Right kidney (tissue), 9 donors: ENCODE measurements around the gene RNF113A.
"Not testable (repeated sequence)": the region's sequence is repeated elsewhere in the genome, so short reads cannot be mapped to it uniquely, and the experiment has no call there.

Experiments
- DNase-seq: peaks from one replicate; pipeline ENCODE4 v3.0.0-alpha.2; 2016
- long read RNA-seq, 8 donors: transcript quantifications; one replicate each; lab custom pipeline, GENCODE V29; 2026

Gene RNF113A
- long read RNA-seq, donor 1, transcript RNF113A-201 (1 exons, 1,353 nt): major isoform, 23 of 23 reads
- long read RNA-seq, donor 1, partial matches to known transcripts: 0 of 23 reads
- long read RNA-seq, donor 1, other reads (novel, unspliced or antisense): 0 of 23 reads
- long read RNA-seq, donor 2, transcript RNF113A-201 (1 exons, 1,353 nt): major isoform, 10 of 10 reads
- long read RNA-seq, donor 2, partial matches to known transcripts: 0 of 10 reads
- long read RNA-seq, donor 2, other reads (novel, unspliced or antisense): 0 of 10 reads
- long read RNA-seq, donor 3, transcript RNF113A-201 (1 exons, 1,353 nt): major isoform, 6 of 6 reads
- long read RNA-seq, donor 3, partial matches to known transcripts: 0 of 6 reads
- long read RNA-seq, donor 3, other reads (novel, unspliced or antisense): 0 of 6 reads
- long read RNA-seq, donor 4, transcript RNF113A-201 (1 exons, 1,353 nt): major isoform, 18 of 40 reads
- long read RNA-seq, donor 4, partial matches to known transcripts: 22 of 40 reads
- long read RNA-seq, donor 4, other reads (novel, unspliced or antisense): 0 of 40 reads
- long read RNA-seq, donor 5, transcript RNF113A-201 (1 exons, 1,353 nt): major isoform, 19 of 1,035 reads
- long read RNA-seq, donor 5, partial matches to known transcripts: 991 of 1,035 reads
- long read RNA-seq, donor 5, other reads (novel, unspliced or antisense): 25 of 1,035 reads
- long read RNA-seq, donor 6, transcript RNF113A-201 (1 exons, 1,353 nt): major isoform, 16 of 16 reads
- long read RNA-seq, donor 6, partial matches to known transcripts: 0 of 16 reads
- long read RNA-seq, donor 6, other reads (novel, unspliced or antisense): 0 of 16 reads
- long read RNA-seq, donor 7, transcript RNF113A-201 (1 exons, 1,353 nt): major isoform, 21 of 21 reads
- long read RNA-seq, donor 7, partial matches to known transcripts: 0 of 21 reads
- long read RNA-seq, donor 7, other reads (novel, unspliced or antisense): 0 of 21 reads
- long read RNA-seq, donor 8, transcript RNF113A-201 (1 exons, 1,353 nt): major isoform, 13 of 13 reads
- long read RNA-seq, donor 8, partial matches to known transcripts: 0 of 13 reads
- long read RNA-seq, donor 8, other reads (novel, unspliced or antisense): 0 of 13 reads

DNA sequence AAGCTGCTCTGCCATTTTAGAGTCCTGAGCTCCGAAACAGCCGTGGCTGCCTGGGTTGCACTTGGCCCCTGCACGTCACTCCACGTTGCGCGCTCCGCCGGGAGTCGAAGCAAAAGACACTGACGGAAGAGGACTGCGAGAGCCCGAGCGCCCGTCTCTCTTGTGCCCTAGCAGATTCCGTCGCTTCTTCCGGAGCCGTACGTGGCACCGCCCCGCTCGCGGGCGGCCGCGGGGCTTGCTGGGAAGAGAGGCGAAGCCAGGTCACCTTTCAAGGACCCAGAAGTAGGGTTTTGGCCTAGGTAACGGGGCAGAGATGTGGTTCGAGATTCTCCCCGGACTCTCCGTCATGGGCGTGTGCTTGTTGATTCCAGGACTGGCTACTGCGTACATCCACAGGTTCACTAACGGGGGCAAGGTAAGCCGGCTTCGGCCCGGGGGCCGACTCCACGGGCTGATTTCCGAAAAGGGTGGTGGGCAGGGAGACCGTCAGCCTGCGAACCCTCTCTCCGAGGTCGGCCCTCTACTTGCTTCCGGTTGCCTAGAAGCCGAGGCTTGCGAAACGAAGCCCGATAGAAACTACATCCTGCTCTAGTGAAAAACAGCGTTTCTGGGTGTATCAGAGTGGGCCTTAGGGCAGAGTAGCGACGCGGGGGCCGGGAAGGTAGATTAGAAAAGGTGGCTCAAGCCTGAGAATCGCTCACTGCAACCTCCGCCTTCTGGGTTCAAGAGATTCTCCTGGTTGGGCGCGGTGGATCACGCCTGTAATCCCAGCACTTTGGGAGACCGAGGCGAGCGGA lies at the start of gene RNF113A, which contains the start of gene NDUFA1:
TSS of gene RNF113A (minus strand) at position 135 of the 797 bp plus-strand sequence. CDS start at position 15, 120 bp downstream.
TSS of gene NDUFA1 (plus strand) at position 234 of the 797 bp plus-strand sequence. CDS start at position 314, 80 bp downstream.
- peak; percentile 79 for DNase-seq

DNA sequence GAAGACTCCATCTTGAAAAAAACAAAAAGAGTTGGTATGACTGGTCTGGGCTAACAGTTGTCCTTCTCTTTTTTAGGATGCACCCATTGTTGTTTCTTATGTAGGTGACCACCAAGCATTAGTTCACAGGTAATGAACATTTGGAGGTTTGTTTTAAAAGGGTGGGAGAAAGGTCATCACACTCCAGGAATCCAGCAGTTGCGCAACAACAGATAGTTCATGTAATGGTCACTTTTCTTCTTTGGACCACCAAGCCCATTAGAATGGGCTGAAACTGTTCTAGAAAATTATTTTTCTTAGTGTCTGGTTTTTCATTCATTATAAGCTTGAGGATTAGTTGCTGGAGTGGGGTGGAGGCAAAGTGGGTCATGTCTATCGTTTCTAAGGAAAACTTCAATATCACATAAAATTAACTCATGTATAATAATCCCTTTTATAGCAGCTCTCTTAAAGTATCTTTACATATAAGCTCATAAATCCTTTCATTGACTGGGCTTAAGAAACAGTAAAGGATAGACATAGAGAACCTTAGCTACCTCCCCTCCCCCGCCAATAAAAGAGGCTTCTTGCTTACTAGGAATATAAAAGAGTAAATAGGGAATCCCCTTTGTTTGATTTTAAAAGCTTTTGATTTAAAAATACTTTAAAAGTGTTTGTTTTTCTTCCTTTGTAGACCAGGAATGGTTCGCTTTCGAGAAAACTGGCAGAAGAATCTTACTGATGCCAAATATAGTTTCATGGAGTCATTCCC lies 48.5 kb upstream of the RNF113A start:
- DNase-seq: no peak

DNA sequence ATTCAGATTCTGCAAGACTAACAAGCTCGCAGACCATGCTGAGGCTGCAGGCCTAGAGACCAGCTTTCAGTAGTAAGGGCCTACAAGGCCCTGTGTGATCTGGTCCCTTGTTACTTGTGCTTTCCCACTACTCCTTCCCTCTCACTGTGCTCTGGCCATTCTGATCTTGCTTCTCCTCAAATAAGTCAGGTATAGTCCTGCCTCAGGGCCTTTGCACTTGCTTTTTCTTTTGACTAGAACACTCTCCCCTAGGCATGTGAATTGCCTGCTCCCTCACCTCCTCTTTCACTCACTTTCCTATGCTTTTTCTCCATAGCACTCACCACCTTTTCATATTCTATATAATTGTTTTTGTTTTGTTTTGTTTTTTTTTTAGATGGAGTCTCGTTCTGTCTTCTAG lies 46.3 kb upstream of the RNF113A start:
- DNase-seq: no peak

DNA sequence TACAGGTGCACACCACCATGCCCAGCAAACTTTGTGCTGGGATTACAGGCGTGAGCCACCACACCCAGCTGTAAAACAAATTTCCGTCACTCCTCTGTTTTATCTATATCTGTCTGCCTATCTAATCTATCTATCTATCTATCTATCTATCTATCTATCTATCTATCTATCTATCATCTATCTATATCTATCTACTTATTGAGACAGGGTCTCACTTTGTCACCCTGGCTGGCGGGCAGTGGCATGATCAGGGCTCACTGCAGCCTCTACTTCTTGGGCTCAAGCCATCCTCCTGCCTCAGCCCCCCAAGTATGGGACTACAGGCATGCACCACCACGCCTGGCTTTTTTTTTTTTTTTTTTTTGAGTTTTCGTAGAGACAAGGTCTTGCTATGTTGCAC lies 44.8 kb upstream of the RNF113A start:
- no peak for DNase-seq

DNA sequence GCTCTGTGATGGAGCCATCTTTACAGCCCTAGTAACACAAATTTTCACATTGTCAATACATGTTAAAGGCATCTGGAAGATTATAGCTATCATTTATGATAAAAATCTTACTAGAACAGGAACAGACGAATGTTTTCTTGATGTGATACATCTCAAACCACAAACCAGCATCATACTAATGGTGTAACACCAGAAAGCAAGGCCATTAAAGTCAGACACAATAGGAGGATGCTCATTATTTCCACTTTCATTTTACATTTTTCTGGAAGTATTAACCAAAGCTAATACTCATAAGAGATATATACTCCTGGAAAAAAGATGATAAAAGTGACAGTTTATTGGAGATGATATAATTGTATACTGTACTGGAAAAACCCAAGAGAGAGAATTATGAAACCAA lies 29.4 kb upstream of the RNF113A start:
- no peak for DNase-seq

DNA sequence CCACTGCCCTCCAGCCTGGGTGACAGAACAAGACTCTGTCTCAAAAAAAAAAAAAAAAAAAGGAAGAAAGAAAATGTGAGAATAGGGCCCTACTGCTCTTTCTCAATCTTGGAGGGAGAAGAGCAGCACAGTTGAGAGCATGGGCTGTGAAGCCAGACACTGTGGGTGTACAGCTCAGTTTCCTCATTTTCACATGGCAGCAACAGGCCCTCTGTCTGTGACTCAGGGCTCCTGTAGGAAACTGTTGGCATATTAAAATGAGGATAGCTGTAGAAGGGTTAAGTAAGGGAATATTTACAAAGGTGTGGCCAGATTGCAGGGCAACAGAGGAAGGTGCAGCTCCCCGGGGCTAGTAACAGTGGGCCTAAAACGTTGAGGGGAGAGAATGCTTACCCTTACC lies 27.6 kb upstream of the RNF113A start:
- DNase-seq: no peak

DNA sequence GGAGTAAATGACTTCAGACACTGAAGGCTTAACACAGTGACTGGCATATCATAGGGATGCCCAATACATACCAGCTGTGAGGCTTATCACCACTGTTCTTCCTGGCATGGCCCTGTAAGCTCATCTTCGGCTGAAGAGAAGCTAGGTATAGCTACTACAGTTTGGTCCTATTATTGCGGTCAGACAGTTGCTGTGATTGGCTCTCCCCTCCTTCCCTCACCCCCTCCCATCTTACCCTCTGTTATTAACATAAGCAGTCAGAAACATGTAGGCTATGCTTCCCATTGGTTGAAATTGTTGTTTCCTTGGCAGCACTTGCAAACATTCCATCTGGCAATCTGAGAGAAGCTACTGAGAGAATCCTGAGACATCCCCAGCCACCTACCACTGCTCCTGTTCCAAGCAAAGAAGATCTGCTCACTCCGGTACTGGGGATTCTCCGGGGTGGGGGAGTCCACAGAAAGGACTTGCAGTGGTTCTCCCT lies 24.4 kb upstream of the RNF113A start, which contains the start of gene AKAP14:
TSS of gene AKAP14 (plus strand) at position 51 of the 484 bp plus-strand sequence. CDS start 7,331 bp downstream, outside the sequence.
- DNase-seq: no peak

DNA sequence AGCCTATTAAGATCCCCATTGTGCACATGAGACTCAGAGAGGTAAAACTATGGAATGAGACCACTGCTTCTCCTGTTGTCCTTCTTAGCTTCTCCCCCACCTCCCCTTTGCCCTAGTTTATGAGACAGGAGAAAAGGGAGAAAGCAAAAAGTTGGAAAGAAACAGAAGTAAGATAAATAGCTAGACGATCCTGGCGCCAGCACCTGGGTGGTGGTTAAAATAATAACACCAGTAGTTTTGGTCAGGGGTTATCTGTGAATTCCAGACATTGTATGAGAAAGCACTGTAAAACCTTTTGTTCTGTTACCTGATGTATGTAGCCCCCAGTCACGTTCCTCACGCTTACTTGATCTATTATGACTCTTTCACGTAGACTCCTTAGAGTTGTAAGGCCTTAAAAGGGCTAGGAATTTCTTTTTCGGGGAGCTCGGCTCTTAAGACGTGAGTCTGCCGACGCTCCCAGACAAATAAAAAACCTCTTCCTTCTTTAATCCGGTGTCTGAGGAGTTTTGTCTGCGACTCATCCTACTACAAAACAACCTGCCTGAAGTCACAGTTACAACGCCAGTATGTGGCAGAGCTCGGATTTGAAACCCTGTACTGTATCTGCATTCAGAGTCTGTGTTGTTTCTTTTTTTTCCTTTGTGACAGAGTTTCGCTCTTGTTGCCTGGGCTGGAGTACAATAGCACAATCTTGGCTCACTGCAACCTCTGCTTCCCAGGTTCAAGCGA lies 20.6 kb upstream of the RNF113A start:
- DNase-seq: not testable (repeated sequence)

DNA sequence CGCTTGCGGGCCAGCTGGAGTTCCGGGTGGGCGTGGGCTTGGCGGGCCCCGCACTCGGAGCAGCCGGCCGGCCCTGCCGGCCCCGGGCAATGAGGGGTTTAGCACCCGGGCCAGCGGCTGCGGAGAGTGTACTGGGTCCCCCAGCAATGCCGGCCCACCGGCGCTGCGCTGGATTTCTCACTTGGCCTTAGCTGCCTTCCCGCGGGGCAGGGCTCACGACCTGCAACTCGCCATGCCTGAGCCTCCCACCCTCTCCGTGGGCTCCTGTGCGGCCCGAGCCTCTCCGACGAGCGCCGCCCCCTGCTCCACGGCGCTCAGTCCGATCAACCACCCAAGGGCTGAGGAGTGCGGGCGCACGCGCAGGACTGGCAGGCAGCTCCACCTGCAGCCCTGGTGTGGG lies 19.1 kb upstream of the RNF113A start:
- not testable (repeated sequence) for DNase-seq

DNA sequence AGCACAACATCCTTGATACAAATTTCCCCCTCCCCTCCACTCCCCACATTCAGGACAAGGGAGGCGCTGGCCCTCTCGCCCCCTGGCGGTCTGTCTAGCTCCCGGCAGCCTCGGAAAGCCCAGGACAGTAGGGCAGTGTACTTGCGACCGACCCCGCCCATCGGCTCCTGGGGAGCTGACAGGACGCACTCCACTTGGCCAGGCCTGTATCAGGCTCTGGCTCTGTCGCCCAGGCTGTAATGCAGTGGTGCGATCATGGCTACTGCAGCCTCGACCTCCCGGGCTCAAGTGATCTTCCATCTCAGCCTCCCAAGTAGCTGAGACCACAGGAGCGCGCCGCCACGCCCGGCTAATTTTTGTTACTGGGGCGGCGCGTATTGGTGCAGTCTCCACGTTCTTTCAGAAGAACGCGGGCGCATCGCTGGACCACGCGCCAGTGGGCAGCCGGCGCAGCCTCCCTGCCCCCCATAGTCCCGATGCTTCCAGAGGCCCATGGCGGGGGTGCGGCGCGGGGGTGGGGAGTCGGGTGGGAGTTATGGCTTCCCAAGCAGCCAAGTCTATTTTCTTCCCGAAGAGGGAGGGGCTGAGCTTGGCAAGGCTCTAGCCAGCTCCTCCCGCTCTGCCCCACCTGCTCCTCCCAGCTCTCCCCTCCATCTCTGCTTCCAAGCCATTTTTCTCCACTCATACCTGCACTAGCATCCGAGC lies 16.3 kb upstream of the RNF113A start:
- peak; percentile 58 for DNase-seq

DNA sequence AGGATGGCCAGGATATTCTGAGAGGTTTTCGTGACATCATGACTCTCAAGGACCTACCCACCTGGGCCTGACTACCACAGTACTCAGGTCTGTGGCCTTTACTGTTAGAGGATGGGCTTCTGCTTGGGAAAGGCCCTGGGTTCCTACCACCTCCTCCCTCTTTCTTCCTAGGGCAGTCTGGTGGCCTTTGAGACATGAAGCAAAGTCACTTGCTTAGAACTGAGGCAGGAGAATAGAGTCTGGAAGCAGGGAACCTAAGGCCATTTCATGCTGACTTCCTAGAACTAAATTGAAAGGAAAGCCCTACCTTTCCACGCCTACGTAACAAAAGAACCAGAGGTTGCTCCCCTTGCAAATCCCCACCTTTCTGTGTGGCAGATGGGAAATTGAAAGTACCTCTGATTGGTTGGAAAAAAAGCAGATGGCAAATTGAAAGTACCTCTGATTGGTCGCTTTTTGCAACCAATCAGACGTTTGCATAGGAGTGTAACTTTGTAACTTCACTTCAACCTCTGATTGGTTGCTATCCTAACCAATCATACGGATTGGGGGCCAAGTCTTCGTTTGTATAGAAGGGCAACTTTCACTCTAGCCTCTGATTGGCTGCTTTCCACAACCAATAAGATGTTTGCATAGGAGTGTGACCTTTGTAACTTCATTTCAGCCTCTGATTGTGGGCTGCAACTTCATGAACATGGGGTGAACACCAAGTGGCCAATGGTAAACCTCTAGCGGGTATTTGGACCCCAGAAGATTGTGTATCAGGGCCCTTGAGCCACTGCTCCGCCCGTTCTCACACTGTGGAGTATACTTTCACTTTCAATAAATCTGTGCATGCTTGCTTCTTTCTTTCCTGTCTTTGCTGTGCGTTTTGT lies 14.3 kb upstream of the RNF113A start:
- no peak for DNase-seq

DNA sequence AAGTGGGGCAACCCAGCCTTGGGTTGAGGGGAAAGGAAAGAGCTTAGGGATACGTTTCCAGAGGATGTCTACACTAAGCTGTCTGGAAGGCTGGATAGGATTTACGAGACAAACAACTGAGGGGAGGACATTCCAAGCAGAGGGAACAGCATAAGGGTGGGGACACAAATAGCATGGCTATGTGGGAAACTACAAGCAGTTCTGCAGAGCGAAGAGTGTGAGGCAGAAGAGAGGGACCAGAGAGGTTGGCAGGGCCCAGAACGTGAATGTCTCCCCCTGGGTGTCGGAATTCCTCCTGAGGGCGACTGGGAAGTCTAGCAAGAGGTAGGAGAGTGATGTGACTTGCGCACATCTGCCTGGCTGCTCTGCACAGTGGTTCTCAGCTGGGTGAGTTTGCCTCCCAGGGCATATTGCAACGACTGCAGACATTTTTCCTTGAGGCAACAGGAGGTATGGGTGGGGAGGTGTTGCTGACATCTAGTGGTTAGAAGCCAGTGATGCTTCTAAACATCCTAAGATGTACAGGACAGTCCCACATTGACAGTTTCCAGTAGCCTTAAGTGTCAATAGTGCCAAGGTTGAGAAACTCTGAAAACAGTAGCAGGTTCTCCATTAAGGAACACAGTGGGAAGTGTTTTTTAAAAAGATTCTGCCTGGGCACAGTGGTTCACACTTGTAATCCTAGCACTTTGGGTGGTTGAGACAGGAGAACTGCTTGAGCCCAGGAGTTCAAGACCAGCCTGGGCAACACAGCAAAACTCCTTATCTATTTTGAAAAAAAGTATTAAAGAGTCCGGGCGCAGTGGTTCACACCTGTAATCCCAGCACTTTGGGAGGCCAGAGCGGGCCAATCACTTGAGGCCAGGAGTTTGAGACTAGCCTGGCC lies 9.3 kb upstream of the RNF113A start:
- DNase-seq: peak; percentile 17

DNA sequence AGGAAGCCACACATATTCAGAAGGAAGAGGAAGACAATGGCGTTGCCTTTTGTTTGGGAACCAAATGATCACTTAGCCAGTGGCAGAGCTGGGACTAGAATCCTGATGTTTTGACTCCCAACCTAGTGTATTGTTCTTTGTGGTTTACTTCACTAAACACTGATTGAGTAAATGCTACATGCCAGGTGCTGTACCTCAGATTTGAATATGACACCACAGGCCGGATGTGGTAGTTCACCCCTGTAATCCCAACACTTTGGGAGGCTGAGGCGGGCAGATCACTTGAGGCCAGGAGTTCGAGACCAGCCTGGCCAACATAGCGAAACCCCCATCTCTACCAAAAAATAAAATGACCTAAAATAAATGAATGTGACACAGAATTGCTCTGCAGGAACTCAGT lies 8.5 kb upstream of the RNF113A start:
- DNase-seq: no peak

DNA sequence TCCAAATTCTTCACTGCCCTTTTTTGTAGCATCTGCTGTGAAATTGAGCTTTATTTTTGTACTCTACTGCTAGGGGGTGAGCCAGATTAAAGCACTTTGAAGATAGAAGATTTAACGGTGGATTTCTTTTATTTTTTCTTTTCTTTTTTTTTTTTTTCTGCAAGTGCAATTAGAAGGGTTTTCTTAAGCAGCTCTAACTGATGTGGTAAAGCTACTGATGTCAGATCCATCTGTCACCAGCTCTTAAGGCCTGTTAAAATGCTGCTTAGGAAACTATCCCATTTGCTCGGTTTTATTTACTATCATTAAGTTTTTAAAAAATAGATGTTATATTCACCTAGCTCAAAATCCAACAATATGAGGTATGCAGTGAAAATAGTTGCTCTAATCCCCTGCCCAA lies 7.2 kb upstream of the RNF113A start:
- DNase-seq: no peak

DNA sequence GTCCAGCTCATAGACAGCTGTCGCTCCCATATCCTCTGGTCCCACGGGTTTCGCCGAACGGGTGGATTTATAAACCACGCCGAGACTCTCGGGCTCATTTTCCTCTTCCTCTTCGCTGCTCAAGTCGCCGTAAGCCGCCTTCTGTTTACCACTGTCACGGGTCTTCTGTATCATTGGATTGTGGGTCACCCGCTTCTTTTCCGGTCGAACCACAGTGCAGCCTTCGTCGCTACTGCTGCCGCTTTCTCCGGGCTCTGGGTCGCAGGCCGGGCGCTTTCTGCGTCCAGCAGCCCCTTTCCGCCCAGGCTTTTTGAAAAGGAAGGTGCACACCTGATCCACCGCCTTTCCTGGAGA lies 311 bp downstream of the RNF113A start:
- peak; percentile 77 for DNase-seq

DNA sequence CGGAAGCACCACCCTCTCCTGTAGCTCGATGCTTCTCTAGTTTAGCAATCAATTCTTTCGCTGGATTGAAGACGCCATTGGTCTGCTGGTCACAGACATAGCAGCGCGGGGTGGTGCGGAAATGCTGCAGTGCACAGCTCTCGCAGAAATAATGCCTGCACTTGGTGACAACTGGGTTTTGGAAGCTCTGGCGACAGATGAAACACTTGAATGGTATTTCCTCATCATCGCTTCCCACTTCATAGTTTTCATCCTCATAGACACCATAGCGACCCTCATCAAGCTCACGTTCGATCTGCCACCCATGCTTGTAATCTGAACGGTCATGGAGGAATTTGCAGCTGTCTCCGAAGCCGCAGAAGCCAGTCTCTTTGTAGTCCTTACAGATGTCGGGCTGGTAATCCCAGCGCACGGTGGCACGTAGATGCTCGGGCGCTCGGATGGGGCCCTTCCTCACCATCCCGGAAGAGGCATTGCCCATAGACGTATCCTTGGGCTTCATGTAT lies 854 bp downstream of the RNF113A start:
- DNase-seq: peak; percentile 43

DNA sequence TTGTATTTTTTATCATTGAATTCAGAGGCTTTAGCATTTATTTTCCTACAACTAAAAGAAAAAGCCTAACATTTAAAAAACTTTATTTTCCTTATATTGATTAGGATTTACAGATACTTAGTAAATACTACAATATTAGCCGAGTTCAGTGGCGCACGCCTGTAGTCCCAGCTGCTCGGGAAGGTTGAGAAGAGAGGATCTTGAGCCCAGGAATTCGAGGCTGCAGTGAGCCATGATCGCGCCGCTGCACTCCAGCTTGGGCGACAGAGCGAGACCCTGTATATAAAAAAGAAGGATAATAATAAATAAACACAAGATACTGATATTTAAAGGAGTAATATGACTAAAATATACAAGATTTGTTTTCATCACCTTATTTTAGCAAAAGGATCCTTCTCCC lies 18.1 kb downstream of the RNF113A start:
- DNase-seq: no peak
